Measurements from ENCODE around the gene CUZD1.

- TF ChIP-seq CTCF (IDR thresholded peaks at IDR 0.05; ENCODE audit: insufficient read depth, low read depth, low read length) (no peak), EZH2 (IDR thresholded peaks at IDR 0.05; ENCODE audit: insufficient read depth, low read length) (no peak)
These were observed 16.9 kb downstream of the CUZD1 start for GRCh38 chr10:122828716-122829255.
